Erythroblast (primary cell): ENCODE measurements around the gene LIN54.

Experiments used
- GATA1 ChIP-seq: IDR thresholded peaks from 2 replicates; pipeline ENCODE4 v1.6.1; 2011; ENCODE audit warnings: low read depth, mild to moderate bottlenecking, control low read depth, low read length, moderate library complexity
- POLR2A ChIP-seq: IDR thresholded peaks from 2 replicates; pipeline ENCODE4 v1.6.1; 2011; ENCODE audit warnings: mild to moderate bottlenecking, low read length

GRCh38 chr4:83028976-83029375, 18.4 kb upstream of the LIN54 start:
- TF ChIP-seq POLR2A (no peak), GATA1 (no peak)
